PFSK-1 (cell line): ENCODE data around the gene CER1.

Source experiments
- FOXP2 ChIP-seq: optimal IDR thresholded peaks from 2 replicates; pipeline ENCODE3; 2011; ENCODE audit warnings: borderline replicate concordance, control low read depth, inconsistent platforms; ENCODE audit not compliant: insufficient read depth; ENCODE audit errors: extremely low read length, extremely low read depth
- POLR2AphosphoS5 ChIP-seq: IDR thresholded peaks from 2 replicates; pipeline ENCODE4 v1.6.1; 2012; ENCODE audit warnings: low read depth, mild to moderate bottlenecking, control low read depth, low read length, moderate library complexity
- REST ChIP-seq, 2 experiments: IDR thresholded peaks; 2 replicates each; pipeline versions ENCODE4 v1.6.1 to v1.8.0; 2011 to 2012; ENCODE audit warnings: low read depth in 2 of 2, low read length in 2 of 2, control low read depth in 1 of 2, inconsistent platforms in 1 of 2, mild to moderate bottlenecking in 1 of 2, moderate library complexity in 1 of 2; ENCODE audit not compliant: insufficient read depth in 1 of 2
- TAF1 ChIP-seq: IDR thresholded peaks from 2 replicates; pipeline ENCODE4 v1.6.1; 2012; ENCODE audit warnings: low read length, control low read depth, borderline replicate concordance; ENCODE audit not compliant: insufficient read depth

DNA sequence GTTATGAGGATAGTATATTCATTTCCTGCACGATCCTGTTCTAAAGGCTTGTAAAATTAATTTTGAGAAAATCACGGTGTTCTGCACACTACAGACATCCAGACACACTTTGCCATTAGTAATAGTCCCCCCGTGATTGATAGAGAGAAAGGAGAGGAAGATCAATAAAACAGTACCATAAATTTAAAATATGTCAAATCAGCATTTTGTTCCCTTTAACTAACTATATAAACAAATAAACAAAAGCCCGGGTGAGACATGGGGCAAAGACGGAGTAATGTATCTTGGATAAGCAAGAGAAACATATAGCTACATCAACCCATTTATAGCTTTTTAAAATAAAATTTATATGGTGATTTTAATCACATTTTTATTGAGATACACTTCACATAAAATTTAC is 10.6 kb upstream of the CER1 start:
- TF ChIP-seq FOXP2: no peak
- TF ChIP-seq POLR2AphosphoS5: no peak
- TF ChIP-seq TAF1: no peak
- TF ChIP-seq REST (IDR thresholded peaks at IDR 0.05; ENCODE audit: insufficient read depth in 1 of 2, low read depth in 2 of 2, low read length in 2 of 2): no peak
